ENCODE data around the gene ESR2. TPM values are rescaled to one million over a fixed set of nuclear protein-coding genes. Genes with fewer than 3 reads are reported as not detected.

Gene ESR2
- polyA plus RNA-seq, 1 experiment, result not detected

DNA sequence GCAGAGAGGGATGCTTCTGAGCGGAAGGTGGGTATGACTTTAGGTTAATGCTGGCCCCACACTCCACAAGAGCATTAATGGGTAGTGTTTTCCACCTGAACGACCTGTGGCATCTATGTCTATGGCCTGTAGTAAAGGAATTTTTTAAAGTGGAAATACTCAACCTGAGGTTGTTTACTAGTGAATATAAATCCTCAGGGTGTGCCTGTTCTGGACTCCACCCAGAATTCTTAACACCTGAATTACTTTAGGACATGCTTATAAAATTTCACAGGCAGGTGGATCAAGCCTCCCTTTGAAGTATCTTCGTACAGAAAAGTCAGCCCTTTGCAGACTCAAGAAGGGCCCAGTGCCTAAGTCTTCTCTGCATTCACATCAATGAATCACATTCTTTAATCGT lies 196.1 kb downstream of the ESR2 start:
- DNase-seq (ENCODE audit: low read depth), result no peak
- H3K27me3 ChIP-seq (ENCODE audit: control insufficient read depth, insufficient read depth, low read length), result no peaks in the 10 kb centered on the region
- no peak overlapping the region for H3K4me3 ChIP-seq (ENCODE audit: low read depth, low read length)
- POLR2A ChIA-PET, result no interaction called here
- CTCF ChIA-PET, result interaction anchor here (1.1 kb wide), 1 partner anchor 18 kb away, joined by 3 read pairs; no protein-coding TSS in a partner anchor
- H3K36me3 ChIP-seq (ENCODE audit: control insufficient read depth, insufficient read depth, low read length), result no peaks in the 10 kb centered on the region
- TF ChIP-seq, protein P1, sequence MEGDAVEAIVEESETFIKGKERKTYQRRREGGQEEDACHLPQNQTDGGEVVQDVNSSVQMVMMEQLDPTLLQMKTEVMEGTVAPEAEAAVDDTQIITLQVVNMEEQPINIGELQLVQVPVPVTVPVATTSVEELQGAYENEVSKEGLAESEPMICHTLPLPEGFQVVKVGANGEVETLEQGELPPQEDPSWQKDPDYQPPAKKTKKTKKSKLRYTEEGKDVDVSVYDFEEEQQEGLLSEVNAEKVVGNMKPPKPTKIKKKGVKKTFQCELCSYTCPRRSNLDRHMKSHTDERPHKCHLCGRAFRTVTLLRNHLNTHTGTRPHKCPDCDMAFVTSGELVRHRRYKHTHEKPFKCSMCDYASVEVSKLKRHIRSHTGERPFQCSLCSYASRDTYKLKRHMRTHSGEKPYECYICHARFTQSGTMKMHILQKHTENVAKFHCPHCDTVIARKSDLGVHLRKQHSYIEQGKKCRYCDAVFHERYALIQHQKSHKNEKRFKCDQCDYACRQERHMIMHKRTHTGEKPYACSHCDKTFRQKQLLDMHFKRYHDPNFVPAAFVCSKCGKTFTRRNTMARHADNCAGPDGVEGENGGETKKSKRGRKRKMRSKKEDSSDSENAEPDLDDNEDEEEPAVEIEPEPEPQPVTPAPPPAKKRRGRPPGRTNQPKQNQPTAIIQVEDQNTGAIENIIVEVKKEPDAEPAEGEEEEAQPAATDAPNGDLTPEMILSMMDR (IDR thresholded peaks at IDR 0.05; ENCODE audit: insufficient read depth, low read depth, low read length), result no peak

DNA sequence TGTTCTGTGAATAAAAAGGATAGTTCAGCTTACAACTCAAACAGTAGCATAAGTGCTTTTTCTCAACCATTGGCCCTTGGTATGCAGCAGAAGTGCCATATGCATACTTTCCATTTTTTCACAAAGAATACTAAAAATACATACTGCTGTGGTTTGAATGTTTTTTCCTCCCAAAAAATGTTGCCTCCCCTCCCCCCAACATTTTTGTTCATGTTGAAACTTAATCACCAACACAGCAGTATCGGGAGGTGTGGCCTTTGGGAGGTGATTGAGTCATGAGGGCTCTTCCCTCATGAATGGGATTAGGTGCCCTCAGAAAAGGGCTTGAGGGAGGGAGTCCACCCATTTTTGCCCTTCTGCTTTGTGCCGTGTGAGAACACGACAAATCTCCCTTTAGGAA lies 198.6 kb downstream of the ESR2 start:
- H3K36me3 ChIP-seq (ENCODE audit: control insufficient read depth, insufficient read depth, low read length), result no peaks in the 10 kb centered on the region
- DNase-seq (ENCODE audit: low read depth), result peak; percentile 39
- ChIA-PET CTCF (no interaction called here), POLR2A (no interaction called here)
- TF ChIP-seq, protein P1 (IDR thresholded peaks at IDR 0.05; ENCODE audit: insufficient read depth, low read depth, low read length), result no peak
- H3K4me3 ChIP-seq (ENCODE audit: low read depth, low read length), result no peak overlapping the region
- H3K27me3 ChIP-seq (ENCODE audit: control insufficient read depth, insufficient read depth, low read length), result no peaks in the 10 kb centered on the region

GRCh38 chr14:64092940-64093339 lies 201.2 kb downstream of the ESR2 start:
- H3K4me3 ChIP-seq (ENCODE audit: low read depth, low read length), result no peak overlapping the region
- ChIA-PET POLR2A (no interaction called here), CTCF (no interaction called here)
- no peaks in the 10 kb centered on the region for H3K27me3 ChIP-seq (ENCODE audit: control insufficient read depth, insufficient read depth, low read length)
- TF ChIP-seq, protein P1 (IDR thresholded peaks at IDR 0.05; ENCODE audit: insufficient read depth, low read depth, low read length), result no peak
- no peak for DNase-seq (ENCODE audit: low read depth)
- no peaks in the 10 kb centered on the region for H3K36me3 ChIP-seq (ENCODE audit: control insufficient read depth, insufficient read depth, low read length)

DNA sequence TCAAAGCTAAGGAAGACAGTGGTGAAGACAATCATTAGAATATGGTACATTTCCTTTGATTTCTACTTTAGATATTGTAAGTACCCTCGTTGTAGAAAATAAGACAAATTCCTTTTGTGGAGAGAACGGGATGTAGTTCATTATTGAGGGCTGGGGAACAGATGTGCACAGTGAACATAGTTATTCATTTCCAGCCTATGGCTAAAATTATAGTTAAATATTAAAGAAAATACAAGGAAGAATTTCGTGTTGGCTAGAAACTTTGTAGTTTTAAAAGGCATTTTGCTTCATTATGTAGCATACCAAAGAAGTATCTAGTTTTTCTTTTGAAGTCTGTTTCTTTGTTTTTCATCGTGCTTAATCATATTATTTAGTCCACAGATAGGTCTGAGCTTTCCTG lies 201.8 kb downstream of the ESR2 start:
- DNase-seq (ENCODE audit: low read depth), result no peak
- Histone ChIP-seq H3K4me3 (ENCODE audit: low read depth, low read length) (no peak overlapping the region), H3K27me3 (ENCODE audit: control insufficient read depth, insufficient read depth, low read length) (no peaks in the 10 kb centered on the region), H3K36me3 (ENCODE audit: control insufficient read depth, insufficient read depth, low read length) (no peaks in the 10 kb centered on the region)
- POLR2A ChIA-PET, result no interaction called here
- CTCF ChIA-PET, result no interaction called here
- TF ChIP-seq, protein P1 (IDR thresholded peaks at IDR 0.05; ENCODE audit: insufficient read depth, low read depth, low read length), result no peak

- ChIA-PET POLR2A (no interaction called here), CTCF (interaction anchor here (0.8 kb wide), 1 partner anchor 30 kb away, joined by 3 read pairs; no protein-coding TSS in a partner anchor)
- TF ChIP-seq, protein P1 (IDR thresholded peaks at IDR 0.05; ENCODE audit: insufficient read depth, low read depth, low read length), result no peak
Observed at GRCh38 chr14:64091217-64091616, 203.0 kb downstream of the ESR2 start.

More at GRCh38 chr14:64091217-64091616, 203.0 kb downstream of the ESR2 start:
- DNase-seq (ENCODE audit: low read depth), result no peak
- Histone ChIP-seq H3K27me3 (ENCODE audit: control insufficient read depth, insufficient read depth, low read length) (no peaks in the 10 kb centered on the region), H3K36me3 (ENCODE audit: control insufficient read depth, insufficient read depth, low read length) (no peaks in the 10 kb centered on the region), H3K4me3 (ENCODE audit: low read depth, low read length) (no peak overlapping the region)
